PFSK-1 (cell line): ENCODE results near the gene MARK4.

Experiments used
- POLR2AphosphoS5 ChIP-seq: IDR thresholded peaks from 2 replicates; pipeline ENCODE4 v1.6.1; 2012; ENCODE audit warnings: low read depth, mild to moderate bottlenecking, control low read depth, low read length, moderate library complexity
- SIN3A ChIP-seq: IDR thresholded peaks from 2 replicates; pipeline ENCODE4 v1.6.1; 2012; ENCODE audit warnings: mild to moderate bottlenecking, low read length, moderate library complexity, borderline replicate concordance; ENCODE audit not compliant: insufficient read depth
- TAF1 ChIP-seq: IDR thresholded peaks from 2 replicates; pipeline ENCODE4 v1.6.1; 2012; ENCODE audit warnings: low read length, control low read depth, borderline replicate concordance; ENCODE audit not compliant: insufficient read depth
- TF ChIP-seq, protein P1 (sequence below), 2 experiments: IDR thresholded peaks; 2 replicates each; pipeline versions ENCODE4 v1.6.1 to v1.8.0; 2011 to 2012; ENCODE audit warnings: low read depth in 2 of 2, low read length in 2 of 2, control low read depth in 1 of 2, inconsistent platforms in 1 of 2, mild to moderate bottlenecking in 1 of 2, moderate library complexity in 1 of 2; ENCODE audit not compliant: insufficient read depth in 1 of 2

DNA sequence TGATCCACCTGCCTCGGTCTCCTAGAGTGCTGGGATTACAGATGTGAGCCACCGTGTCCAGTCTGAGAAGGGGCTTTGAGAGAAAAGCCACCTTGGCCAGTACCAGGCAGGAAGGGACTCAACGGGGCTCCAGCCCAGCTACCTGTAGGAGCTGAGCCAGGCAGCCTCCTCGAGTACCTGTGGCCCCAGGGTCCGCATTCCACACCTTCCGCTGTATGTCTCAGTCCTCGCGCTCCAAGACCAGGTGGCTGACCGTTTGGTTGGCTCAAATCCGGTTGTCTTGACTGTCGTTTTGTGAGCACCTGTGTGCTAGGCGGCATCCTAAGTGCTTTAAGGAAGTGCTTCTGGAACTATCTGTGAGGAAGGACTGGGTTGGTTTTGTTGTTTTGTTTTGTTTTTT is 16.2 kb downstream of the MARK4 start:
- TF ChIP-seq SIN3A = no peak
- TF ChIP-seq, protein P1, sequence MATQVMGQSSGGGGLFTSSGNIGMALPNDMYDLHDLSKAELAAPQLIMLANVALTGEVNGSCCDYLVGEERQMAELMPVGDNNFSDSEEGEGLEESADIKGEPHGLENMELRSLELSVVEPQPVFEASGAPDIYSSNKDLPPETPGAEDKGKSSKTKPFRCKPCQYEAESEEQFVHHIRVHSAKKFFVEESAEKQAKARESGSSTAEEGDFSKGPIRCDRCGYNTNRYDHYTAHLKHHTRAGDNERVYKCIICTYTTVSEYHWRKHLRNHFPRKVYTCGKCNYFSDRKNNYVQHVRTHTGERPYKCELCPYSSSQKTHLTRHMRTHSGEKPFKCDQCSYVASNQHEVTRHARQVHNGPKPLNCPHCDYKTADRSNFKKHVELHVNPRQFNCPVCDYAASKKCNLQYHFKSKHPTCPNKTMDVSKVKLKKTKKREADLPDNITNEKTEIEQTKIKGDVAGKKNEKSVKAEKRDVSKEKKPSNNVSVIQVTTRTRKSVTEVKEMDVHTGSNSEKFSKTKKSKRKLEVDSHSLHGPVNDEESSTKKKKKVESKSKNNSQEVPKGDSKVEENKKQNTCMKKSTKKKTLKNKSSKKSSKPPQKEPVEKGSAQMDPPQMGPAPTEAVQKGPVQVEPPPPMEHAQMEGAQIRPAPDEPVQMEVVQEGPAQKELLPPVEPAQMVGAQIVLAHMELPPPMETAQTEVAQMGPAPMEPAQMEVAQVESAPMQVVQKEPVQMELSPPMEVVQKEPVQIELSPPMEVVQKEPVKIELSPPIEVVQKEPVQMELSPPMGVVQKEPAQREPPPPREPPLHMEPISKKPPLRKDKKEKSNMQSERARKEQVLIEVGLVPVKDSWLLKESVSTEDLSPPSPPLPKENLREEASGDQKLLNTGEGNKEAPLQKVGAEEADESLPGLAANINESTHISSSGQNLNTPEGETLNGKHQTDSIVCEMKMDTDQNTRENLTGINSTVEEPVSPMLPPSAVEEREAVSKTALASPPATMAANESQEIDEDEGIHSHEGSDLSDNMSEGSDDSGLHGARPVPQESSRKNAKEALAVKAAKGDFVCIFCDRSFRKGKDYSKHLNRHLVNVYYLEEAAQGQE (IDR thresholded peaks at IDR 0.05; ENCODE audit: insufficient read depth in 1 of 2, low read depth in 2 of 2, low read length in 2 of 2) = no peak
- TF ChIP-seq TAF1 = no peak
- no peak for TF ChIP-seq POLR2AphosphoS5
